SK-N-SH treated with all-trans-retinoic acid at 6 μM for 48 hours (cell line): ENCODE measurements around the gene THEMIS.

Experiments used
- ATAC-seq: fragments of 200-7000 bp; cut with Tn5 transposase; 3 replicates; pipeline ENCODE4 v1.9.1; 2020; ENCODE audit warnings: mild to moderate bottlenecking, moderate library complexity
- ARNTL ChIP-seq: fragments of 450-650 bp; formaldehyde crosslinking; IDR thresholded peaks from 2 replicates; pipeline ENCODE4 v1.5.0; 2020; ENCODE audit warnings: low read depth, mild to moderate bottlenecking, moderate library complexity, borderline replicate concordance
- BACH2 ChIP-seq: fragments of 250-450 bp; sonication (Bioruptor Pico); IDR thresholded peaks from 2 replicates; pipeline ENCODE4 v1.9.0; 2021; ENCODE audit warnings: mild to moderate bottlenecking, borderline replicate concordance
- CSDC2 ChIP-seq: fragments of 250-450 bp; sonication (Bioruptor Pico); IDR thresholded peaks from 2 replicates; pipeline ENCODE4 v1.5.0; 2020; ENCODE audit warnings: mild to moderate bottlenecking, moderate library complexity
- ESRRG ChIP-seq: fragments of 250-450 bp; sonication (Bioruptor Pico); IDR thresholded peaks from 2 replicates; pipeline ENCODE4 v1.6.1; 2021; ENCODE audit warnings: mild to moderate bottlenecking
- GLIS3 ChIP-seq: fragments of 250-450 bp; sonication (Bioruptor Pico); IDR thresholded peaks from 2 replicates; pipeline ENCODE4 v1.5.0; 2020; ENCODE audit warnings: mild to moderate bottlenecking, moderate library complexity
- ISL1 ChIP-seq: fragments of 250-450 bp; sonication (Bioruptor Pico); IDR thresholded peaks from 2 replicates; pipeline ENCODE4 v2.1.2; 2022; ENCODE audit warnings: mild to moderate bottlenecking, moderate library complexity
- OSR1 ChIP-seq: fragments of 250-450 bp; sonication (Bioruptor Pico); IDR thresholded peaks from 2 replicates; pipeline ENCODE4 v1.8.0; 2022; ENCODE audit warnings: moderate library complexity, mild to moderate bottlenecking, inconsistent platforms
- PATZ1 ChIP-seq: fragments of 250-450 bp; sonication (Bioruptor Pico); IDR thresholded peaks from 2 replicates; pipeline ENCODE4 v1.8.0; 2020; ENCODE audit warnings: mild to moderate bottlenecking, moderate library complexity, borderline replicate concordance
- PPARA ChIP-seq: fragments of 250-450 bp; sonication (Bioruptor Pico); IDR thresholded peaks from 2 replicates; pipeline ENCODE4 v1.5.0; 2020; ENCODE audit warnings: mild to moderate bottlenecking, borderline replicate concordance
- RARB ChIP-seq: fragments of 250-450 bp; sonication (Bioruptor Pico); IDR thresholded peaks from 2 replicates; pipeline ENCODE4 v1.8.0; 2021; ENCODE audit warnings: mild to moderate bottlenecking, moderate library complexity
- SNAI2 ChIP-seq: fragments of 250-450 bp; sonication (Bioruptor Pico); IDR thresholded peaks from 2 replicates; pipeline ENCODE4 v1.5.0; 2020; ENCODE audit warnings: mild to moderate bottlenecking, moderate library complexity
- TCF4 ChIP-seq: fragments of 250-450 bp; sonication (Bioruptor Pico); IDR thresholded peaks from 2 replicates; pipeline ENCODE4 v1.8.0; 2021; ENCODE audit warnings: mild to moderate bottlenecking, moderate library complexity, borderline replicate concordance
- ZC3H10 ChIP-seq: fragments of 250-450 bp; sonication (Bioruptor Pico); IDR thresholded peaks from 2 replicates; pipeline ENCODE4 v1.5.1; 2021; ENCODE audit warnings: mild to moderate bottlenecking, moderate library complexity
- ZFP3 ChIP-seq: fragments of 250-450 bp; sonication (Bioruptor Pico); IDR thresholded peaks from 2 replicates; pipeline ENCODE4 v1.5.0; 2020; ENCODE audit warnings: mild to moderate bottlenecking, moderate library complexity
- ZFP30 ChIP-seq: fragments of 450-650 bp; formaldehyde crosslinking; IDR thresholded peaks from 2 replicates; pipeline ENCODE4 v1.5.0; 2022; ENCODE audit warnings: mild to moderate bottlenecking, moderate library complexity
- ZNF565 ChIP-seq: fragments of 450-650 bp; formaldehyde crosslinking; conservative IDR thresholded peaks from 2 replicates; pipeline ENCODE4 v1.5.0; 2020; ENCODE audit warnings: low read depth, mild to moderate bottlenecking, moderate library complexity
- ZNF8 ChIP-seq: fragments of 450-650 bp; formaldehyde crosslinking; IDR thresholded peaks from 2 replicates; pipeline ENCODE4 v1.5.0; 2020; ENCODE audit warnings: mild to moderate bottlenecking, moderate library complexity
- TF ChIP-seq, protein P1 (sequence below): fragments of 250-450 bp; sonication (Bioruptor Pico); IDR thresholded peaks from 2 replicates; pipeline ENCODE4 v1.5.1; 2020; ENCODE audit warnings: low read depth, mild to moderate bottlenecking, moderate library complexity
- TF ChIP-seq, protein P2 (sequence below): fragments of 250-450 bp; sonication (Bioruptor Pico); IDR thresholded peaks from 2 replicates; pipeline ENCODE4 v1.8.0; 2021; ENCODE audit warnings: low read depth, mild to moderate bottlenecking, moderate library complexity, borderline replicate concordance
- TF ChIP-seq, protein P3 (sequence below): fragments of 250-450 bp; sonication (Bioruptor Pico); IDR thresholded peaks from 2 replicates; pipeline ENCODE4 v1.5.0; 2020; ENCODE audit warnings: mild to moderate bottlenecking, moderate library complexity
- TF ChIP-seq, protein P4 (sequence below): fragments of 250-450 bp; sonication (Bioruptor Pico); IDR thresholded peaks from 2 replicates; pipeline ENCODE4 v1.5.1; 2021; ENCODE audit warnings: mild to moderate bottlenecking, moderate library complexity

Gene THEMIS

DNA sequence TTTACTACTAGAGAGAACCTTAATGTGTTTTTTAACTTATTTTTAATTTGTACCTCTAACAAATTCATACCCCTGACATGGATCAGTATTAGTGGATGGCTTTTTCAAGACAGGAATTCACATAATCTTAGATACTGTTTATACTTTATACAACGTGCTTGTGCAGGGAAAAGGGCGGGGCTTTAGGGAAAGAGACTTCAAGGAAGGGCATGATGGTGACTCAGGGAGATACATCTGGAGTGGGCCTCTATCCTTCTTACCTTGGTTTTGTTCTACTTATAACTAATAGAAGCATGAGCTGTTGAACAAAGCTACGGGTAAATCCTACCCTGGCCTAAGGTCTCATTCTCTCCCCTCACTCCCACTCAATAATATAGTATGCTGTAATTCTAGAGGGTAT, 163.1 kb downstream of the THEMIS start:
- ATAC-seq = no peak
- TF ChIP-seq ESRRG (CRISPR knock-in tag) (no peak), GLIS3 (CRISPR knock-in tag) (no peak), OSR1 (CRISPR knock-in tag) (no peak), ZNF8 (no peak), PATZ1 (CRISPR knock-in tag) (no peak), TCF4 (no peak), SNAI2 (CRISPR knock-in tag) (no peak), BACH2 (CRISPR knock-in tag) (no peak), PPARA (CRISPR knock-in tag) (no peak), ARNTL (CRISPR knock-in tag) (no peak), RARB (no peak)
- TF ChIP-seq, protein P1, sequence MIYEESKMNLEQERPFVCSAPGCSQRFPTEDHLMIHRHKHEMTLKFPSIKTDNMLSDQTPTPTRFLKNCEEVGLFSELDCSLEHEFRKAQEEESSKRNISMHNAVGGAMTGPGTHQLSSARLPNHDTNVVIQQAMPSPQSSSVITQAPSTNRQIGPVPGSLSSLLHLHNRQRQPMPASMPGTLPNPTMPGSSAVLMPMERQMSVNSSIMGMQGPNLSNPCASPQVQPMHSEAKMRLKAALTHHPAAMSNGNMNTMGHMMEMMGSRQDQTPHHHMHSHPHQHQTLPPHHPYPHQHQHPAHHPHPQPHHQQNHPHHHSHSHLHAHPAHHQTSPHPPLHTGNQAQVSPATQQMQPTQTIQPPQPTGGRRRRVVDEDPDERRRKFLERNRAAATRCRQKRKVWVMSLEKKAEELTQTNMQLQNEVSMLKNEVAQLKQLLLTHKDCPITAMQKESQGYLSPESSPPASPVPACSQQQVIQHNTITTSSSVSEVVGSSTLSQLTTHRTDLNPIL (CRISPR knock-in tag) = no peak
- TF ChIP-seq, protein P2, sequence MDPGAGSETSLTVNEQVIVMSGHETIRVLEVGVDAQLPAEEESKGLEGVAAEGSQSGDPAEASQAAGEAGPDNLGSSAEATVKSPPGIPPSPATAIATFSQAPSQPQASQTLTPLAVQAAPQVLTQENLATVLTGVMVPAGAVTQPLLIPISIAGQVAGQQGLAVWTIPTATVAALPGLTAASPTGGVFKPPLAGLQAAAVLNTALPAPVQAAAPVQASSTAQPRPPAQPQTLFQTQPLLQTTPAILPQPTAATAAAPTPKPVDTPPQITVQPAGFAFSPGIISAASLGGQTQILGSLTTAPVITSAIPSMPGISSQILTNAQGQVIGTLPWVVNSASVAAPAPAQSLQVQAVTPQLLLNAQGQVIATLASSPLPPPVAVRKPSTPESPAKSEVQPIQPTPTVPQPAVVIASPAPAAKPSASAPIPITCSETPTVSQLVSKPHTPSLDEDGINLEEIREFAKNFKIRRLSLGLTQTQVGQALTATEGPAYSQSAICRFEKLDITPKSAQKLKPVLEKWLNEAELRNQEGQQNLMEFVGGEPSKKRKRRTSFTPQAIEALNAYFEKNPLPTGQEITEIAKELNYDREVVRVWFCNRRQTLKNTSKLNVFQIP (CRISPR knock-in tag) = no peak

DNA sequence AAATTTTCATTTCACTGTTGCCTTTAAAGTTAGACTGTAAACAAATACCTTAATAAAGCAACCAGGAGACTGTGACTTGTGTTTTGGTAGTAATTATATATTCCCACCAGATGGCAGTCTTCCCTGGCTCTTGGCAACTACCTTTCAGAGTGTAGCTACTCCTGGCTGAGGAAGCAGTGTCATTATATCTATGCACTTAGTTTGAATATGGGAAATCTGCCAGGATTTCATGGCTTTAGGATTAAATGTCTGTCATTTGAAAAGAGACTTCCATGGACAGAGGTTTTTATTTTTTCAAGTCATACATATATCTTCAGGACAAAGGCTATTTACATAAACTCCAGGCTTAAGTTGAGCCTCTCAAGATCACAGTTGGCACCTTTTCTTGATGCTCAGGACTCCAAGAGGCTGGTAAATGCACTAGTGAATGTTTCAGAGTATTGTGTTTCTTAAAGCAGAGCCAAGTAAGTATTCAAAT, 163.8 kb downstream of the THEMIS start:
- peak; percentile 99 for ATAC-seq
- TF ChIP-seq, protein P3, sequence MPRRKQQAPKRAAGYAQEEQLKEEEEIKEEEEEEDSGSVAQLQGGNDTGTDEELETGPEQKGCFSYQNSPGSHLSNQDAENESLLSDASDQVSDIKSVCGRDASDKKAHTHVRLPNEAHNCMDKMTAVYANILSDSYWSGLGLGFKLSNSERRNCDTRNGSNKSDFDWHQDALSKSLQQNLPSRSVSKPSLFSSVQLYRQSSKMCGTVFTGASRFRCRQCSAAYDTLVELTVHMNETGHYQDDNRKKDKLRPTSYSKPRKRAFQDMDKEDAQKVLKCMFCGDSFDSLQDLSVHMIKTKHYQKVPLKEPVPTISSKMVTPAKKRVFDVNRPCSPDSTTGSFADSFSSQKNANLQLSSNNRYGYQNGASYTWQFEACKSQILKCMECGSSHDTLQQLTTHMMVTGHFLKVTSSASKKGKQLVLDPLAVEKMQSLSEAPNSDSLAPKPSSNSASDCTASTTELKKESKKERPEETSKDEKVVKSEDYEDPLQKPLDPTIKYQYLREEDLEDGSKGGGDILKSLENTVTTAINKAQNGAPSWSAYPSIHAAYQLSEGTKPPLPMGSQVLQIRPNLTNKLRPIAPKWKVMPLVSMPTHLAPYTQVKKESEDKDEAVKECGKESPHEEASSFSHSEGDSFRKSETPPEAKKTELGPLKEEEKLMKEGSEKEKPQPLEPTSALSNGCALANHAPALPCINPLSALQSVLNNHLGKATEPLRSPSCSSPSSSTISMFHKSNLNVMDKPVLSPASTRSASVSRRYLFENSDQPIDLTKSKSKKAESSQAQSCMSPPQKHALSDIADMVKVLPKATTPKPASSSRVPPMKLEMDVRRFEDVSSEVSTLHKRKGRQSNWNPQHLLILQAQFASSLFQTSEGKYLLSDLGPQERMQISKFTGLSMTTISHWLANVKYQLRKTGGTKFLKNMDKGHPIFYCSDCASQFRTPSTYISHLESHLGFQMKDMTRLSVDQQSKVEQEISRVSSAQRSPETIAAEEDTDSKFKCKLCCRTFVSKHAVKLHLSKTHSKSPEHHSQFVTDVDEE (CRISPR knock-in tag) = no peak
- TF ChIP-seq SNAI2 (CRISPR knock-in tag) (no peak), CSDC2 (CRISPR knock-in tag) (no peak), BACH2 (CRISPR knock-in tag) (no peak), PATZ1 (CRISPR knock-in tag) (no peak), ZFP30 (CRISPR knock-in tag) (no peak), ZNF8 (no peak), ISL1 (CRISPR knock-in tag) (no peak), ZC3H10 (CRISPR knock-in tag) (no peak), OSR1 (CRISPR knock-in tag) (no peak), ARNTL (CRISPR knock-in tag) (no peak), ZFP3 (CRISPR knock-in tag) (no peak), ZNF565 (CRISPR knock-in tag) (no peak)
- TF ChIP-seq, protein P2 (CRISPR knock-in tag) = no peak
- TF ChIP-seq, protein P1 (CRISPR knock-in tag) = no peak
- TF ChIP-seq, protein P4, sequence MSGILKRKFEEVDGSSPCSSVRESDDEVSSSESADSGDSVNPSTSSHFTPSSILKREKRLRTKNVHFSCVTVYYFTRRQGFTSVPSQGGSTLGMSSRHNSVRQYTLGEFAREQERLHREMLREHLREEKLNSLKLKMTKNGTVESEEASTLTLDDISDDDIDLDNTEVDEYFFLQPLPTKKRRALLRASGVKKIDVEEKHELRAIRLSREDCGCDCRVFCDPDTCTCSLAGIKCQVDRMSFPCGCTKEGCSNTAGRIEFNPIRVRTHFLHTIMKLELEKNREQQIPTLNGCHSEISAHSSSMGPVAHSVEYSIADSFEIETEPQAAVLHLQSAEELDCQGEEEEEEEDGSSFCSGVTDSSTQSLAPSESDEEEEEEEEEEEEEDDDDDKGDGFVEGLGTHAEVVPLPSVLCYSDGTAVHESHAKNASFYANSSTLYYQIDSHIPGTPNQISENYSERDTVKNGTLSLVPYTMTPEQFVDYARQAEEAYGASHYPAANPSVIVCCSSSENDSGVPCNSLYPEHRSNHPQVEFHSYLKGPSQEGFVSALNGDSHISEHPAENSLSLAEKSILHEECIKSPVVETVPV (CRISPR knock-in tag) = no peak
